HepG2 (cell line): Measurements from ENCODE around the gene ARHGAP23. TPM values are rescaled to one million over a fixed set of nuclear protein-coding genes. Genes with fewer than 3 reads are reported as not detected.
A peak's percentile ranks its signal among the peaks of the same experiment; 100 is the strongest.

Experiments used
- ATAC-seq: fragments of 200-7000 bp; cut with Tn5 transposase; 3 replicates; pipeline ENCODE4 v1.9.1; 2020; ENCODE audit warnings: mild to moderate bottlenecking, moderate library complexity
- BruUV-seq: library from RNA; stranded (reverse); fragments of 400-500 nt; replicated peaks from 2 replicates; lab custom pipeline; 2021; lab: Mats Ljungman, UMichigan
- CTCF ChIA-PET: fragments of 300-600 bp; formaldehyde crosslinking; extraction: SDS; loops from one replicate; lab custom pipeline; 2021; ENCODE audit warnings: low total read pairs, inconsistent platforms, low intra/inter-chr PET ratio; lab: Yijun Ruan, JAX
- POLR2A ChIA-PET: fragments of 350-600 bp; sonication (Branson Sonifier 250); formaldehyde crosslinking; loops from one replicate; lab custom pipeline; 2020; ENCODE audit warnings: antibody characterized with exemption, inconsistent platforms; lab: Yijun Ruan, JAX
- DNase-seq: peaks from one replicate; pipeline ENCODE4 v3.0.0-alpha.2; 2015; ENCODE audit warnings: low spot score
- FAIRE-seq: peaks from 3 replicates; lab custom pipeline; 2011; peaks lifted over from hg19 to GRCh38; lab: Jason Lieb, UNC
- H2AFZ ChIP-seq: one replicate; pipeline ENCODE4 v1.6.1; 2011; ENCODE audit warnings: low read length, inconsistent platforms
- H3K27ac ChIP-seq: fragments of 300-600 bp; 3 replicates; pipeline ENCODE4 v1.8.0; 2011; ENCODE audit warnings: mixed run types, mild to moderate bottlenecking, mixed read lengths, low read length, inconsistent platforms; ENCODE audit not compliant: insufficient read depth; ENCODE audit errors: extremely low read length
- H3K27me3 ChIP-seq, 2 experiments: fragments of 200-600 bp in 1 of 2; 2 replicates in 1 of 2; 3 replicates in 1 of 2; pipeline versions ENCODE4 v1.6.0 to v1.8.0; 2011; ENCODE audit warnings: low read length in 2 of 2, mild to moderate bottlenecking in 2 of 2, moderate library complexity in 2 of 2, inconsistent platforms in 1 of 2; ENCODE audit not compliant: insufficient read depth in 2 of 2, control insufficient read depth in 1 of 2
- H3K36me3 ChIP-seq, 2 experiments: fragments of 200-600 bp in 1 of 2; replicated peaks in 1 of 2; 2 replicates in 1 of 2; 3 replicates in 1 of 2; pipeline versions ENCODE4 v1.5.1 to v1.8.0; 2011; ENCODE audit warnings: low read length in 2 of 2, inconsistent platforms in 1 of 2; ENCODE audit not compliant: insufficient read depth in 2 of 2, control insufficient read depth in 1 of 2
- H3K4me1 ChIP-seq: 2 replicates; pipeline ENCODE4 v1.5.1; 2012; ENCODE audit warnings: low read length, inconsistent platforms; ENCODE audit not compliant: insufficient read depth
- H3K4me2 ChIP-seq: 2 replicates; pipeline ENCODE4 v1.6.0; 2011; ENCODE audit warnings: low read depth, low read length, inconsistent platforms
- H3K4me3 ChIP-seq, 3 experiments: fragments of 200-600 bp in 1 of 3; sonication (generic), shearing (Covaris generic) in 1 of 3; replicated peaks in 1 of 3; 2 replicates each; pipeline ENCODE4 v1.5.1; 2011 to 2016; ENCODE audit warnings: low read length in 3 of 3, inconsistent platforms in 2 of 3, low read depth in 2 of 3, mild to moderate bottlenecking in 2 of 3, control low read depth in 1 of 3, mixed read lengths in 1 of 3; ENCODE audit not compliant: insufficient read depth in 1 of 3
- H3K79me2 ChIP-seq: one replicate; pipeline ENCODE4 v1.6.1; 2011; ENCODE audit warnings: low read length, inconsistent platforms; ENCODE audit not compliant: insufficient read depth
- H3K9ac ChIP-seq: 2 replicates; pipeline ENCODE4 v1.6.0; 2011; ENCODE audit warnings: mild to moderate bottlenecking, low read depth, low read length, inconsistent platforms; ENCODE audit not compliant: insufficient read depth
- H3K9me3 ChIP-seq: 2 replicates; pipeline ENCODE4 v1.5.1; 2012; ENCODE audit warnings: mild to moderate bottlenecking, low read length
- H4K20me1 ChIP-seq: 2 replicates; pipeline ENCODE4 v1.6.0; 2011; ENCODE audit warnings: inconsistent platforms, mild to moderate bottlenecking, low read length, moderate library complexity; ENCODE audit not compliant: insufficient read depth
- FOXP1 ChIP-seq, 2 experiments: fragments of 450-650 bp in 1 of 2; IDR thresholded peaks; 2 replicates each; pipeline ENCODE4 v1.6.1; 2017 to 2018; ENCODE audit warnings: antibody characterized with exemption in 1 of 2
- MEIS2 ChIP-seq: sonication (generic); formaldehyde crosslinking; IDR thresholded peaks from 2 replicates; pipeline ENCODE4 v1.9.0; 2021; ENCODE audit warnings: mild to moderate bottlenecking, missing genetic modification reagents
- MZF1 ChIP-seq: sonication (generic); formaldehyde crosslinking; IDR thresholded peaks from 2 replicates; pipeline ENCODE4 v1.8.1; 2023; ENCODE audit warnings: mild to moderate bottlenecking, missing genetic modification reagents, borderline replicate concordance
- THAP8 ChIP-seq: sonication (generic); formaldehyde crosslinking; IDR thresholded peaks from 2 replicates; pipeline ENCODE4 v1.5.1; 2020; ENCODE audit warnings: missing genetic modification reagents, mild to moderate bottlenecking, borderline replicate concordance
- ZGPAT ChIP-seq: IDR thresholded peaks from 2 replicates; pipeline ENCODE4 v1.6.1; 2016; ENCODE audit warnings: mild to moderate bottlenecking
- WGBS: methylation state at CpG from one replicate; pipeline ENCODE4 v1.1.6; 2017; ENCODE audit warnings: low lambda C conversion rate; 5-methylcytosine and 5-hydroxymethylcytosine counted together
- in situ Hi-C: cut with HindIII; loops from 2 replicates; pipeline ENCODE4 v1.10.0; 2017; ENCODE audit warnings: low pct_unique_long_range_greater_than_20kb; ENCODE audit not compliant: extremely low pct_ligation_motif_present
- intact Hi-C: fragments of 100-400 bp; cut with micrococcal nuclease; formaldehyde crosslinking; loops from one replicate; pipeline ENCODE4 v1.10.0; 2022; ENCODE audit not compliant: unreplicated experiment
- polyA plus RNA-seq, 8 experiments: library from polyadenylated mRNA; depleted of rRNA in 3 of 8; stranded (reverse) in 7 of 8; unstranded in 1 of 8; fragments of >200 nt; fragmentation: Illumina TruSeq in 4 of 8; extraction: Trizol in 4 of 8; gene quantifications; 2 replicates each; pipeline versions ENCODE4 v1.2.1 to v1.2.3, GENCODE V29; 2011 to 2016; ENCODE audit warnings: low read depth in 4 of 8, missing spikeins in 1 of 8, mixed read lengths in 1 of 8; ENCODE audit not compliant: insufficient read depth in 1 of 8
- total RNA-seq, 5 experiments: library from RNA; depleted of rRNA; stranded (reverse); fragments of >200 nt; fragmentation: Illumina TruSeq; extraction: Trizol; gene quantifications; 2 replicates each; pipeline ENCODE4 v1.2.3, GENCODE V29; 2016; ENCODE audit warnings: low read depth in 1 of 5

ARHGAP23 gene
- total and polyA plus RNA-seq, 2 of the 13 experiments (the other 11 are each of a cell fraction or from before 2014, with no cell fraction given): 0.03 TPM; not detected in 1

- no peaks in the 10 kb centered on the region for H3K36me3 ChIP-seq
- DNase-seq (no peak), FAIRE-seq (no peak), ATAC-seq (no peak)
- no peak overlapping the region for H3K4me3 ChIP-seq
- no peaks in the 10 kb centered on the region; the same call in 1 of the 2 replicates for H4K20me1 ChIP-seq
- H3K4me2 ChIP-seq: no peak overlapping the region
- no peaks in the 10 kb centered on the region for H3K4me1 ChIP-seq
- TF ChIP-seq MZF1 (CRISPR knock-in tag) (no peak), THAP8 (no peak)
- POLR2A ChIA-PET: no interaction called here
- CTCF ChIA-PET: no interaction called here
- peaks cover 9 to 54% of the 10 kb centered on the region in 2 experiments for H3K27me3 ChIP-seq
- in situ Hi-C loops (no loop called here), intact Hi-C loops (no loop called here)
- no peak overlapping the region for H2AFZ ChIP-seq
- no peaks in the 10 kb centered on the region for H3K9me3 ChIP-seq
- no peak overlapping the region for H3K9ac ChIP-seq
- no TSS peak for BruUV-seq
- 34% methylated on average over 9 of the region's 9 CpGs for WGBS
- no peaks in the 10 kb centered on the region for H3K79me2 ChIP-seq
- H3K27ac ChIP-seq: no peak overlapping the region
These were observed 105.0 kb downstream of the ARHGAP23 start for GRCh38 chr17:38533241-38533640.

- no peaks in the 10 kb centered on the region; the same call in 1 of the 2 replicates for H4K20me1 ChIP-seq
- ATAC-seq (peak; percentile 45), DNase-seq (no peak), FAIRE-seq (no peak)
- H3K27ac ChIP-seq: no peak overlapping the region
- no peak overlapping the region for H2AFZ ChIP-seq
- H3K27me3 ChIP-seq: peaks cover 9 to 53% of the 10 kb centered on the region in 2 experiments
- TF ChIP-seq ZGPAT (CRISPR knock-in tag) (no peak), MEIS2 (CRISPR knock-in tag) (no peak), FOXP1 (IDR thresholded peaks at IDR 0.05) (no peak), FOXP1 (CRISPR knock-in tag; IDR thresholded peaks at IDR 0.05) (no peak)
- no peak overlapping the region for H3K4me3 ChIP-seq
- H3K9me3 ChIP-seq: no peaks in the 10 kb centered on the region
- no peaks in the 10 kb centered on the region for H3K36me3 ChIP-seq
- POLR2A ChIA-PET: no interaction called here
- H3K9ac ChIP-seq: no peak overlapping the region
- intact Hi-C loops (no loop called here), in situ Hi-C loops (no loop called here)
- WGBS: 66% methylated on average over 7 of the region's 13 CpGs
- CTCF ChIA-PET: no interaction called here
- no peaks in the 10 kb centered on the region for H3K79me2 ChIP-seq
- H3K4me1 ChIP-seq: no peaks in the 10 kb centered on the region
- no peak overlapping the region for H3K4me2 ChIP-seq
- BruUV-seq: no TSS peak
These were observed 105.7 kb downstream of the ARHGAP23 start for GRCh38 chr17:38533866-38534497.
